ENCODE measurements around the gene SAYSD1. TPM values are rescaled to one million over a fixed set of nuclear protein-coding genes. Genes with fewer than 3 reads are reported as not detected.

SAYSD1 gene
- total RNA-seq, 6 donors from 2014 or later = 9.4 to 19.9 (median 16.5) TPM

- WGBS, 2 donors = 80 to 85% methylated on average over 5 of the region's 5 CpGs
Observed at GRCh38 chr6:39111280-39111679, 3.7 kb downstream of the SAYSD1 start.

GRCh38 chr6:39108041-39108839, 6.7 kb downstream of the SAYSD1 start:
- H3K9me3 ChIP-seq = no peaks in the 10 kb centered on the region
- no peak overlapping the region for H3K4me3 ChIP-seq
- no peak overlapping the region for H3K27ac ChIP-seq
- ATAC-seq (ENCODE audit: low FRiP score in 2 of 2) = no peak
- 85 to 86% methylated on average over 7 of the region's 7 CpGs for WGBS, 2 donors
- no peak for TF ChIP-seq POLR2AphosphoS5 (IDR thresholded peaks at IDR 0.05)
- TF ChIP-seq POLR2A (IDR thresholded peaks at IDR 0.05) = no peak
- no peak for TF ChIP-seq EP300 (IDR thresholded peaks at IDR 0.05)
- TF ChIP-seq CTCF (IDR thresholded peaks at IDR 0.05) = no peak
- H3K4me1 ChIP-seq = peaks cover under 1 to 12% (median 3%) of the 10 kb centered on the region in 4 donors
- no peaks in the 10 kb centered on the region for H3K27me3 ChIP-seq
- no peak for DNase-seq
- H3K36me3 ChIP-seq = peaks cover 2 to 33% (median 6%) of the 10 kb centered on the region in 4 donors

More at GRCh38 chr6:39111280-39111679, 3.7 kb downstream of the SAYSD1 start:
- TF ChIP-seq CTCF (IDR thresholded peaks at IDR 0.05) (no peak), POLR2AphosphoS5 (IDR thresholded peaks at IDR 0.05) (no peak), EP300 (IDR thresholded peaks at IDR 0.05) (no peak), POLR2A (IDR thresholded peaks at IDR 0.05) (no peak)
- H3K4me3 ChIP-seq = no peak overlapping the region
- H3K27me3 ChIP-seq = no peaks in the 10 kb centered on the region
- peaks cover 0 to 23% (median 4%) of the 10 kb centered on the region in 4 donors for H3K36me3 ChIP-seq
- DNase-seq (no peak), ATAC-seq (ENCODE audit: low FRiP score in 2 of 2) (no peak)
- no peak overlapping the region for H3K27ac ChIP-seq
- H3K4me1 ChIP-seq = peaks cover 15 to 22% (median 17%) of the 10 kb centered on the region in 4 donors
- no peaks in the 10 kb centered on the region for H3K9me3 ChIP-seq

GRCh38 chr6:39107641-39108040, 7.3 kb downstream of the SAYSD1 start:
- Histone ChIP-seq H3K27ac (no peak overlapping the region), H3K9me3 (no peaks in the 10 kb centered on the region), H3K4me3 (no peak overlapping the region), H3K27me3 (no peaks in the 10 kb centered on the region), H3K36me3 (peaks cover 2 to 33% (median 6%) of the 10 kb centered on the region in 4 donors), H3K4me1 (peaks cover 0 to 12% (median 3%) of the 10 kb centered on the region in 4 donors)
- TF ChIP-seq POLR2AphosphoS5 (IDR thresholded peaks at IDR 0.05) = no peak
- no peak for TF ChIP-seq EP300 (IDR thresholded peaks at IDR 0.05)
- no peak for TF ChIP-seq POLR2A (IDR thresholded peaks at IDR 0.05)
- TF ChIP-seq CTCF (IDR thresholded peaks at IDR 0.05) = no peak
- WGBS, 2 donors = 44 to 66% methylated on average over 2 of the region's 2 CpGs
- ATAC-seq (ENCODE audit: low FRiP score in 2 of 2) (no peak), DNase-seq (no peak)

- Histone ChIP-seq H3K4me3 (no peak overlapping the region), H3K9me3 (no peaks in the 10 kb centered on the region), H3K36me3 (peaks cover 2 to 33% (median 6%) of the 10 kb centered on the region in 4 donors), H3K27ac (no peak overlapping the region), H3K4me1 (peaks cover 0 to 12% (median 3%) of the 10 kb centered on the region in 4 donors), H3K27me3 (no peaks in the 10 kb centered on the region)
- TF ChIP-seq CTCF (IDR thresholded peaks at IDR 0.05) = no peak
- TF ChIP-seq POLR2AphosphoS5 (IDR thresholded peaks at IDR 0.05) = no peak
- no peak for TF ChIP-seq POLR2A (IDR thresholded peaks at IDR 0.05)
- no peak for TF ChIP-seq EP300 (IDR thresholded peaks at IDR 0.05)
- 63 to 74% methylated on average over 4 of the region's 4 CpGs for WGBS, 2 donors
- DNase-seq = no peak
- no peak for ATAC-seq (ENCODE audit: low FRiP score in 2 of 2)
Observed at GRCh38 chr6:39107034-39107433, 8.0 kb downstream of the SAYSD1 start.

All from upper lobe of left lung (tissue), 6 donors.